Caco-2 (cell line): ENCODE results near the gene IMPACT. TPM values are rescaled to one million over a fixed set of nuclear protein-coding genes. Genes with fewer than 3 reads are reported as not detected.

Experiments
- BruUV-seq: library from RNA; stranded (reverse); fragments of 400-500 nt; replicated peaks from 2 replicates; lab custom pipeline; 2021; lab: Mats Ljungman, UMichigan
- CTCF ChIA-PET: fragments of 300-600 bp; sonication (Branson Sonifier 250); formaldehyde crosslinking; loops from one replicate; lab custom pipeline; 2022; ENCODE audit warnings: antibody characterized with exemption; lab: Charles Lee
- POLR2A ChIA-PET: fragments of 300-600 bp; sonication (Branson Sonifier 250); formaldehyde crosslinking; loops from one replicate; lab custom pipeline; 2022; ENCODE audit warnings: antibody characterized with exemption; lab: Charles Lee
- DNase-seq, 2 experiments: peaks; one replicate each; pipeline versions ENCODE4 v3.0.0 to v3.0.0-alpha.2; 2020 to 2022
- H3K27me3 ChIP-seq: replicated peaks from 2 replicates; pipeline ENCODE4 v1.6.0; 2011; ENCODE audit warnings: low read length; ENCODE audit not compliant: control insufficient read depth, insufficient read depth
- H3K36me3 ChIP-seq: 2 replicates; pipeline ENCODE4 v1.5.1; 2011; ENCODE audit warnings: low read length; ENCODE audit not compliant: control insufficient read depth, insufficient read depth
- H3K4me1 ChIP-seq: fragments of 250-450 bp; sonication (Bioruptor Pico); 2 replicates; pipeline ENCODE4 v1.5.1; 2020; ENCODE audit warnings: mild to moderate bottlenecking
- H3K4me3 ChIP-seq: 2 replicates; pipeline ENCODE4 v1.5.1; 2011; ENCODE audit warnings: low read depth, mild to moderate bottlenecking, control low read depth, low read length
- H3K9me3 ChIP-seq: fragments of 250-450 bp; sonication (Bioruptor Pico); 2 replicates; pipeline ENCODE4 v1.5.1; 2020; ENCODE audit warnings: mild to moderate bottlenecking, moderate library complexity
- H3K27ac Mint-ChIP-seq: one replicate; pipeline ENCODE4 v1.8.0; 2022; ENCODE audit warnings: mixed read lengths; ENCODE audit not compliant: unreplicated experiment
- H3K27me3 Mint-ChIP-seq: one replicate; pipeline ENCODE4 v1.8.0; 2022; ENCODE audit warnings: mixed read lengths; ENCODE audit not compliant: insufficient read depth, unreplicated experiment
- H3K36me3 Mint-ChIP-seq: one replicate; pipeline ENCODE4 v1.8.0; 2022; ENCODE audit warnings: mild to moderate bottlenecking, mixed read lengths; ENCODE audit not compliant: insufficient read depth, unreplicated experiment
- H3K4me1 Mint-ChIP-seq: one replicate; pipeline ENCODE4 v1.8.0; 2022; ENCODE audit warnings: low read depth, mixed read lengths; ENCODE audit not compliant: unreplicated experiment
- H3K4me3 Mint-ChIP-seq: one replicate; pipeline ENCODE4 v1.8.0; 2022; ENCODE audit warnings: mild to moderate bottlenecking, moderate library complexity, mixed read lengths; ENCODE audit not compliant: unreplicated experiment
- H3K9me3 Mint-ChIP-seq: one replicate; pipeline ENCODE4 v1.8.0; 2022; ENCODE audit warnings: mixed read lengths; ENCODE audit not compliant: unreplicated experiment
- intact Hi-C: fragments of 100-400 bp; cut with micrococcal nuclease; formaldehyde crosslinking; loops from one replicate; pipeline ENCODE4 v1.10.0; 2022; ENCODE audit not compliant: unreplicated experiment
- total RNA-seq: library from RNA; stranded (reverse); gene quantifications from 2 replicates; pipeline ENCODE4 v1.2.3, GENCODE V29; 2022
- TF ChIP-seq, protein P1 (sequence below), 2 experiments: fragments of 200-600 bp in 1 of 2; IDR thresholded peaks; 1 replicate in 1 of 2; 2 replicates in 1 of 2; pipeline versions ENCODE4 v1.5.1 to v1.8.0; 2011 to 2022; ENCODE audit warnings: antibody characterized with exemption in 1 of 2, control low read depth in 1 of 2, inconsistent platforms in 1 of 2, low read depth in 1 of 2, low read length in 1 of 2, mild to moderate bottlenecking in 1 of 2, moderate library complexity in 1 of 2; ENCODE audit not compliant: insufficient read depth in 1 of 2, severe bottlenecking in 1 of 2, unreplicated experiment in 1 of 2

IMPACT gene
- total RNA-seq, 1 experiment from 2014 or later, result 20.6 TPM

DNA sequence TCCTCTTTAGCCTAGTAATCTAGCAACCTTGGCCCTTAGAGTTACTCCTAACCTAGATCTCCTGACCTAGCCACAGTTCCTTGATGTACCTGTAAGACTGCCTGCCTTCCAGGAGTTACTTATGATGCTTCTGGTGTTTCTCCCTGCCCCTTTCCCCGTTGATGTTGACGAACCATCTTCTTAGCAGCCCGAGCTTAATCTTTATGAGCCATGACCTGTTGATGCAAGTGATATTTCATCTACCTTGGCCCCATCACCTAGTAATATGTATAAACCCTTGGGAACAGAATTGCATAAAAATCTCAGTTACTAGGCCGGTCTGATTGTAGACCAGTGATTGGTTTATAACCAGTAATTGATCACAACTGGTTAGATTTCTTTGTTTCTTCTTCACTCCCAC is 2.7 kb downstream of the IMPACT start:
- POLR2A ChIA-PET, result no interaction called here
- no peak overlapping the region for H3K27ac Mint-ChIP-seq
- Histone ChIP-seq H3K9me3 (no peaks in the 10 kb centered on the region), H3K4me1 (no peaks in the 10 kb centered on the region), H3K4me3 (no peak overlapping the region), H3K36me3 (no peaks in the 10 kb centered on the region), H3K27me3 (no peaks in the 10 kb centered on the region)
- CTCF ChIA-PET, result interaction anchor here (0.6 to 1.1 kb wide), 2 partner anchors 13 to 31 kb away, joined by 4 read pairs; partner anchors contain the start of gene OSBPL1A
- peaks cover 13% of the 10 kb centered on the region for H3K36me3 Mint-ChIP-seq
- no peaks in the 10 kb centered on the region for H3K27me3 Mint-ChIP-seq
- no TSS peak for BruUV-seq
- H3K4me3 Mint-ChIP-seq, result no peak overlapping the region
- no peaks in the 10 kb centered on the region for H3K4me1 Mint-ChIP-seq
- no peaks in the 10 kb centered on the region for H3K9me3 Mint-ChIP-seq
- TF ChIP-seq, protein P1, sequence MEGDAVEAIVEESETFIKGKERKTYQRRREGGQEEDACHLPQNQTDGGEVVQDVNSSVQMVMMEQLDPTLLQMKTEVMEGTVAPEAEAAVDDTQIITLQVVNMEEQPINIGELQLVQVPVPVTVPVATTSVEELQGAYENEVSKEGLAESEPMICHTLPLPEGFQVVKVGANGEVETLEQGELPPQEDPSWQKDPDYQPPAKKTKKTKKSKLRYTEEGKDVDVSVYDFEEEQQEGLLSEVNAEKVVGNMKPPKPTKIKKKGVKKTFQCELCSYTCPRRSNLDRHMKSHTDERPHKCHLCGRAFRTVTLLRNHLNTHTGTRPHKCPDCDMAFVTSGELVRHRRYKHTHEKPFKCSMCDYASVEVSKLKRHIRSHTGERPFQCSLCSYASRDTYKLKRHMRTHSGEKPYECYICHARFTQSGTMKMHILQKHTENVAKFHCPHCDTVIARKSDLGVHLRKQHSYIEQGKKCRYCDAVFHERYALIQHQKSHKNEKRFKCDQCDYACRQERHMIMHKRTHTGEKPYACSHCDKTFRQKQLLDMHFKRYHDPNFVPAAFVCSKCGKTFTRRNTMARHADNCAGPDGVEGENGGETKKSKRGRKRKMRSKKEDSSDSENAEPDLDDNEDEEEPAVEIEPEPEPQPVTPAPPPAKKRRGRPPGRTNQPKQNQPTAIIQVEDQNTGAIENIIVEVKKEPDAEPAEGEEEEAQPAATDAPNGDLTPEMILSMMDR (IDR thresholded peaks at IDR 0.05; ENCODE audit: insufficient read depth in 1 of 2, low read depth in 1 of 2, low read length in 1 of 2, severe bottlenecking in 1 of 2, unreplicated experiment in 1 of 2), result no peak
- no peak for DNase-seq
- intact Hi-C loops, result no loop called here

DNA sequence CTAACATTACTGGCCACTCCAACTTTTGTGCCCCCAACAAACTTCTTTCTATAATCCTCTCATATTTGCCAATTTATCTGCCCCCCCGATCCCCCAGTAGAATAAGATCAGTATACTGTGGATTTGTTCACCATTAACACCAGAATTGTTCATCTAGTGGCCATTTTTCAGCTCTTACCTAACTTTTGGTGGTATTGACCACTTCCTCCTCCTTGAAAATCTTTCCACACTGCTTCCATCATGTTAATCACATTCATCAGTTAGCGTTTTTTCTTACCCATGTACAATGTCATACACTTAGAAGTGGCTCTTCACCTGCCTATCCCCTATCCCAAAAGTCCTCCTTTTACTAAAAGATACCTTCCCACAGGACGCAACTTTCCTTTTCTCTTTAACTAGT is 6.1 kb downstream of the IMPACT start:
- BruUV-seq, result no TSS peak
- Histone ChIP-seq H3K36me3 (no peaks in the 10 kb centered on the region), H3K4me1 (no peaks in the 10 kb centered on the region), H3K9me3 (no peaks in the 10 kb centered on the region), H3K27me3 (no peaks in the 10 kb centered on the region), H3K4me3 (no peak overlapping the region)
- Mint-ChIP-seq H3K4me3 (no peak overlapping the region), H3K27ac (no peak overlapping the region), H3K27me3 (no peaks in the 10 kb centered on the region), H3K36me3 (peaks cover 12% of the 10 kb centered on the region), H3K4me1 (no peaks in the 10 kb centered on the region), H3K9me3 (no peaks in the 10 kb centered on the region)
- DNase-seq, result no peak
- CTCF ChIA-PET, result no interaction called here
- TF ChIP-seq, protein P1 (IDR thresholded peaks at IDR 0.05; ENCODE audit: insufficient read depth in 1 of 2, low read depth in 1 of 2, low read length in 1 of 2, severe bottlenecking in 1 of 2, unreplicated experiment in 1 of 2), result no peak
- intact Hi-C loops, result no loop called here
- POLR2A ChIA-PET, result no interaction called here

DNA sequence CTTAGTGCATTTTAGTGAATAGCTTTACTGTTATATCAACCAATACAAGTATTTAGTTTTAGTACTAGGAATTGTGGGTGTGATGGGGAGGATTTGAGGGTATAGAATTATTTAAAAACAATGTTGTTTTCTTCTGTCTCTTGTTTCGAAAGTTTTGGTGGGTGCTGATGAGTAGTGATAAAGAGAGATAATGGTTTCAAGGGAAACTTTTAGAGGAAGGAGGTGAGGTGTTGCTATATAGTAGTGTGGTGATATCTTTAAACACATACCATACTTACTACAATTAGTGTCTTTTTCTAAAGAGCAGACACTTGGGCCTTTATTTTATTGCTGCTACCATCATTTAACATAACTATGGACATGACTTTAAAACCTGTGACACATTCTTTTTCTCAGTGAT is 10.5 kb downstream of the IMPACT start:
- H3K9me3 ChIP-seq, result no peaks in the 10 kb centered on the region
- H3K36me3 ChIP-seq, result no peaks in the 10 kb centered on the region
- TF ChIP-seq, protein P1 (IDR thresholded peaks at IDR 0.05; ENCODE audit: insufficient read depth in 1 of 2, low read depth in 1 of 2, low read length in 1 of 2, severe bottlenecking in 1 of 2, unreplicated experiment in 1 of 2), result no peak
- POLR2A ChIA-PET, result no interaction called here
- BruUV-seq, result no TSS peak
- H3K4me3 ChIP-seq, result no peak overlapping the region
- Mint-ChIP-seq H3K9me3 (no peaks in the 10 kb centered on the region), H3K27me3 (no peaks in the 10 kb centered on the region), H3K4me1 (no peaks in the 10 kb centered on the region), H3K27ac (no peak overlapping the region), H3K36me3 (peaks cover 17% of the 10 kb centered on the region), H3K4me3 (no peak overlapping the region)
- no peaks in the 10 kb centered on the region for H3K27me3 ChIP-seq
- H3K4me1 ChIP-seq, result no peaks in the 10 kb centered on the region
- no peak for DNase-seq
- CTCF ChIA-PET, result no interaction called here
- intact Hi-C loops, result no loop called here
